Measurements from ENCODE around the gene CRK.

DNA sequence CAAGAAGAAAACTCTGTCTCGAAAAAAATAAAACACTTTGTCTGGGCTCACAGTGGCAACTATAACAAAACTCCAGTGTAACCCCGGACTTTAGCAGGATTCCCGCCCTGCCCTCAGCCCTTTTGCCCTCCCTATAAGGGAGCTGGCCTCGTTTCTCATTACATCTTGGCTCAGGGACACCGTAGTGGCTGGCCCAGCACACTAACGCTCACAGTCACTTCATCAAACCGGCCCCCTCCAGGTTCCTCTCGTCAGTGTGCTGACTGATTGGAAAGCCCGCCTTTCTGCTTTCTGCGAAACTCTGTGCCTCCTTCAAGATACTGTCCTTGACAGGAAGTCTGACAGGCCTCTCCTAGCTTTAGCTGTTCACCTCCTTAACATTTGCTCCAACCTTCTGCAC, 47.7 kb upstream of the CRK start:
- TF ChIP-seq SUZ12 (IDR thresholded peaks at IDR 0.05) (no peak), FOXM1 (IDR thresholded peaks at IDR 0.05; ENCODE audit: borderline replicate concordance) (no peak), BHLHE40 (IDR thresholded peaks at IDR 0.05; ENCODE audit: borderline replicate concordance) (no peak), ARNT (IDR thresholded peaks at IDR 0.05) (no peak), CTBP1 (IDR thresholded peaks at IDR 0.05; ENCODE audit: borderline replicate concordance) (no peak), SP1 (IDR thresholded peaks at IDR 0.05) (no peak), HDGF (IDR thresholded peaks at IDR 0.05; ENCODE audit: borderline replicate concordance) (no peak), L3MBTL2 (conservative IDR thresholded peaks at IDR 0.05) (no peak), ELF4 (IDR thresholded peaks at IDR 0.05) (no peak)
- TF ChIP-seq, protein P1, sequence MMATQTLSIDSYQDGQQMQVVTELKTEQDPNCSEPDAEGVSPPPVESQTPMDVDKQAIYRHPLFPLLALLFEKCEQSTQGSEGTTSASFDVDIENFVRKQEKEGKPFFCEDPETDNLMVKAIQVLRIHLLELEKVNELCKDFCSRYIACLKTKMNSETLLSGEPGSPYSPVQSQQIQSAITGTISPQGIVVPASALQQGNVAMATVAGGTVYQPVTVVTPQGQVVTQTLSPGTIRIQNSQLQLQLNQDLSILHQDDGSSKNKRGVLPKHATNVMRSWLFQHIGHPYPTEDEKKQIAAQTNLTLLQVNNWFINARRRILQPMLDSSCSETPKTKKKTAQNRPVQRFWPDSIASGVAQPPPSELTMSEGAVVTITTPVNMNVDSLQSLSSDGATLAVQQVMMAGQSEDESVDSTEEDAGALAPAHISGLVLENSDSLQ (IDR thresholded peaks at IDR 0.05) = no peak

Data from HEK293T (cell line).